ENCODE measurements around the gene CA10. TPM values are rescaled to one million over a fixed set of nuclear protein-coding genes. Genes with fewer than 3 reads are reported as not detected.

CA10 gene
- polyA plus RNA-seq, 3 donors, result 0.05 to 0.09 TPM; not detected in 1

GRCh38 chr17:52148288-52148968 lies 10.1 kb downstream of the CA10 start:
- no peak overlapping the region for H3K27ac ChIP-seq (ENCODE audit: low read depth, low read length)
- 76% methylated on average over 2 of the region's 2 CpGs for WGBS, 3 donors

DNA sequence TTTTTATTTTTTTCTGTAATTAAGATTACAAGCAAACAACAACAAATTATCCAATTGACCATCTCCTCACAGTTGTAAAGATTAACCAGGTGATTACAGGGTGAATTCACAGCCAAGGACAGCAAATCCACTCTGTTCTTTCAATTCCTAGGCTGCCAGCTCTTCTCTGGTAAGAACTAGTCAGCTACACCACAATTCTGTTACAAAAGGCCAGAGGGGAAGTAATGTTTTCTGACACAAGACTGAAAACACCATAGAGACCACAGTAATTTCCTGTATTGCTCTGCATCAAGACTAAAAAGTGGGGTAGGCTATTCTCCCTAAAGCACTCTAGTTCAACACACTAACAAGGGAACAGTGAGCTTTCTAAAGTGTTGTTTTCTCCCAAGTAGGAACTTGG lies 10.6 kb downstream of the CA10 start:
- H3K27ac ChIP-seq (ENCODE audit: low read depth, low read length), result no peak overlapping the region

- no peak overlapping the region for H3K27ac ChIP-seq (ENCODE audit: low read depth, low read length)
- WGBS, 3 donors, result 61 to 84% (median 63%) methylated on average over 1 of the region's 1 CpG
Observed at GRCh38 chr17:52147431-52147830, 11.1 kb downstream of the CA10 start.

DNA sequence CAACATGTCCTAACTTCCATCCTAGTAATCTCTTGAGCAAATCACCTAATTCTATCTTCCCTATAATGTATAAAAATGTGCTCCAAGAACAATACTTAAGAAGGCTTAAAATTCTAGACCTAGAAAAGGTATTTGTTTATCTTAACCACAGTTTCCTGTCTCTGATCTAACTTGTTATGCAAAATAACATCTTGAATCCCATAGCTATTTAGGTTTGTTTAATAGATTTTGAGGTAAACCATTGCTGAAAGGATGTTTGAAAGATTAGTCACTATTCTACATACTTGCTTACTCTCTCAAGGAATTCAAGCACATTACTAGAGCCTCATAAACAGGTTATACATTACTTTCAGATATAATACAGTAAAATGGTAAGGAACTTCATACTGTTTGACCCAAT lies 13.0 kb downstream of the CA10 start:
- no peak overlapping the region for H3K27ac ChIP-seq (ENCODE audit: low read depth, low read length)

DNA sequence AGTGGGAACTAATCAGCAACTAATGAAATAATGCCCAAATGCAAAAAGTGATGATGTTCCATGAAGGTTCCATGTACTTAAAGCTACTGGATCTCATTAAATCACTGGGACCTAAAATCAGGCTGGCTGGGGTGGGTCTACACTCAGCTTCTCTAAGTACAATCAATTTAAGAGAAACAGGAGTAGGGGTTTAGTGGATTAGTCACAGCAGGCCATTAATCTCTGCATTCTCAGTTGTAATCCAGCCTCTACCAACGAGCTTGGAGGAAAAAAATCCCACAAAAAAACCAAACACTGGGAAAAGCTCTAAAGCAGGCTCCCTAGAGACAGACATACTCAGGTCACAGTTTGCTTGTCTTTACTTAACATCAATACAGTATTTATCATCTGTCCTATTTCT lies 15.0 kb downstream of the CA10 start:
- H3K27ac ChIP-seq (ENCODE audit: low read depth, low read length), result no peak overlapping the region
- WGBS, 3 donors, result 19 to 23% (median 19%) methylated on average over 1 of the region's 1 CpG

DNA sequence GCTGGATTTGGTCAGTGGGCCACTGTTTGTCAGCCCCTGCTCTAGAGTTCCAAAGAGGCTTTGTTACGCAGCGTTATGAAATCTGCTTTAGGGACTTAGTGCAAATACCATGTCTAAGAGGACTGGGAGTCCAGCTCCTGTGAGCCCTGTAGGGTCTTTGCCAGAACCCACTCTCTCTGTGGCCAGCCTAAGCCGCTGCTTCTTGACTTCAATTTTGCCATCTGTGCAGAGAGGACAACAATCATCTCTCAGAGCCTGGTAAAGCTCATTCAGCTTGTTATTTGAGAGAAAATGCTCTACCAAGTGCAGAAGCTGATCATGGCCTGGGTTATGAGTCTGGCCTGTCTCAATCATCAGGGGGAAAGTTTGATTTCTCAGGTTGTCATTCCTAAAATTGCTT lies 17.9 kb downstream of the CA10 start:
- H3K27ac ChIP-seq (ENCODE audit: low read depth, low read length), result no peak overlapping the region
- WGBS, 3 donors, result 77 to 82% (median 81%) methylated on average over 3 of the region's 3 CpGs

DNA sequence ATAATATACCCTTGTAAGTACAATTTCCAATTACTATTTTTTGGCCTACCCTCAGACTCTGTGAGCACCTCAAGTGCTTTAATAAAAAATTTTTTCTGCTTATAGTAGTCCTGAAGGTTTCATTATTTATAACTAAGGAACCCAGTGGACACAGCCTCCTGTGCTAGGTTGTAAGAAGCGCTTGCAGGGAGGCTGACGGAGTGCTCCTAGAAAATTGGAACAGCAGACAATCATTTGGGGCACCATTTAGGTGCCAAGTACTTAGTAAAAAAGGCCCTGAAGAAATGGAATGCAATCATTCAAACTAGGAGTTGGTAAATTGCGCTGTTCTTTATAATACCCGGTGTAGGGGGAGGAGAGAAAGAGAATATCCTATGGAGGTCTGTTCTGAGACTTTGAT lies 19.8 kb downstream of the CA10 start:
- no peak overlapping the region for H3K27ac ChIP-seq (ENCODE audit: low read depth, low read length)
- 82 to 90% (median 87%) methylated on average over 4 of the region's 4 CpGs for WGBS, 3 donors

DNA sequence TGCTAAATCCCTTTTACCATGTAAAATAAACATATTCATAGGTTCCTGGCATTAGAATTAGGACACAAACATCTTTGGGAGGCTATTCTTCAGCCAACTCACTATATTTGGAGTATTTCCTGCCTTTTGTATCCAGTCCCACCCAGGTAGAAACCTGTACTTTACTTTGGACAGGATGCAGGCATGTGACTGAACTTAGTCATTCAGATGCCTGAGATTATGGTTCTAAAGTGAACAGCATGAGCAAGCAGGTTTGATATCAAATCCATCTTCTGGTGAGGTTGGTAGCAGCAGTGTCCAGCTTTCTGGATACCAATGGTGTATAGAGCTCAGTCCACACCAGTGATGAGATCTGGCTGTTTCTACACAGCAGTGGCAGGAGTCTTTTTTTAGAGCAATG lies 20.2 kb downstream of the CA10 start:
- H3K27ac ChIP-seq (ENCODE audit: low read depth, low read length), result no peak overlapping the region

- 42 to 46% (median 46%) methylated on average over 6 of the region's 6 CpGs for WGBS, 3 donors
- H3K27ac ChIP-seq (ENCODE audit: low read depth, low read length), result no peak overlapping the region
Observed at GRCh38 chr17:52136166-52136565, 22.3 kb downstream of the CA10 start.

GRCh38 chr17:52134641-52135040 lies 23.9 kb downstream of the CA10 start:
- H3K27ac ChIP-seq (ENCODE audit: low read depth, low read length), result no peak overlapping the region
- 56 to 76% (median 60%) methylated on average over 1 of the region's 1 CpG for WGBS, 3 donors

DNA sequence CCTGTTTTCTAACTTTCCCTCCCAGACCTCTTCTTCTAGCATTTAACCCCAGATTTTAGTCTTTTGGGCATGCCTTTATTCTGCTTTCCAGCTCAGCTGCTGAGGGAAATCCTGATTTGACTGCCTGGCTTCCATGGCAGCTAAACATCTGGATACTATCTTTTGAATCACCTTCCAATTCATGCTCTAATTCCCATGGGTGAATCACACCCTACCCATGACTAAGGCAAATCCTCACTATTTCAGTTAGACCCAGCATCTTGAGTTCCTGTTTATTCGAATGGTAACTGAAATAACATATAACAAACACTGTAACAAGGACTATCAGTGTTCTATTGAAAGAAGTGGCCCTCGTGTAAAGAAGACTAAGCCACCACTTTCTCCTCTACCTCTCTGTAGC lies 29.8 kb downstream of the CA10 start:
- H3K27ac ChIP-seq (ENCODE audit: low read depth, low read length), result no peak overlapping the region
- WGBS, 3 donors, result 49 to 66% (median 60%) methylated on average over 2 of the region's 2 CpGs

DNA sequence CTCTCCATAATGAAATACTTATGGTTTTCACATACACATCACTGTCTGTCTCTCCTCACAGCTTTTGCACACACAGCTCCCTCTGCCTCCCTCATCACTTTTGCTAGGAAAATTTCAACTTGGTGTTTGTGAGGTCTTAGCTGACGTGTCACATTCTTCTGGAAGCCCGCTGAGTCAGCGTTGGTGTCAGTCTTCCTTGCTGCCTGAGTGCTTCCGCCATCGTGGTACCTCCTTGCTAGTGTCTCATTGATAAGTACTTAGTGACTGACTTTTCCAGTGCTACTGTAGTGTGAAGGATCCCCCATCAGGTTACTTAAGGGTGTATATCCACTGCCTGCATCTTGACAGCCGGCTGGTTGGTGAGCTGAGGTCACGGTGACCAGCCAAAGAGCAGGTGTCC lies 33.5 kb downstream of the CA10 start:
- no peak overlapping the region for H3K27ac ChIP-seq (ENCODE audit: low read depth, low read length)
- WGBS, 3 donors, result 77 to 89% (median 85%) methylated on average over 7 of the region's 7 CpGs

DNA sequence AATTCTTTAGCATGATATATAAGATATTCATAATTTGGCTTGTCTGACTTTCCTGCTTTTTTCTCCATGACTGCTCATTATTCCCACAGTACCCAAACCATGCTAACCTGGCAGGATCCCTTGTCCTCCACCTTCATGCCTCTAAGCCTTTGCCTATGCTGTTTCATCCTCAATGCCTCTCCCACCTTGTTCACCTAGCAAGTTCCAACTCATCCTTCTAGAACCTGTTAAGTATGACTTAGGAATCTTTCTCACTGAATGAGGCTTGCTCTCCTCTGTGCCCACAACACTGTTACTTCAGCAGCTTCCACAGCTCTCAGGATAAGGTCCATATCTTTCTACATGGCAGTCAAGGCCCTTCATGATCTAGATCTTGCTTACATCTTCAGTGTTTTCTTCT lies 34.0 kb downstream of the CA10 start:
- no peak overlapping the region for H3K27ac ChIP-seq (ENCODE audit: low read depth, low read length)

- 82 to 84% (median 83%) methylated on average over 2 of the region's 2 CpGs for WGBS, 3 donors
- no peak overlapping the region for H3K27ac ChIP-seq (ENCODE audit: low read depth, low read length)
Observed at GRCh38 chr17:52120465-52120864, 38.0 kb downstream of the CA10 start.

- WGBS, 3 donors, result 66 to 76% (median 73%) methylated on average over 4 of the region's 4 CpGs
- H3K27ac ChIP-seq (ENCODE audit: low read depth, low read length), result no peak overlapping the region
Observed at GRCh38 chr17:52110923-52111581, 47.5 kb downstream of the CA10 start.

DNA sequence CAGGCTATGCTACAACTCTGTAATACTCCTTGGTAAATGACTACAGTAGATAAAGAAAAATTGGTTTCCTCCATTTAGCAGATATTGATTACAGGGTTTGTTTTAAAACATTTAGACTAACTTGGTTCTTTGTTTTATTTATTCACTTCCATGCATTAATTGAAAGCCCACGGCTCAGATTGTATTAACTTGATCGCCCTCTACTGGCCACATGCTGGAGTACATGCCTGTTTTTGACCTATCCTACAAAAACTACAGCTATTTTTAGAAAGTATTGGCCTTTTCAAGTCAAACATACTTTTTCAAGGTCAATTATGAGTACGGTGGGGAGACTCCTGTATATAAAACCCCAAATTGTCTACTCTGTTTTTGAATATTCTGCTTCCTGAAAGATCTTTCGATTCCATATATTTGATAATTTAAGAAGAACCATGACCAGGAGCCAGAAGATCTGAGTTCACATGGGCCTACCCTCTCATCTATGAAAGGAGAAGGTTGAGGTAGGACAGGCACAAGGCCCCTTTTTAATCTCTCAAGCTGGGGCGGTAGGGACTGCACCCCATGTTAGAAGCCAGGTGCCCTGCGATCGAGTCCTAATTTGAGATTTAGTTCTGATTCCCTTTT lies 51.8 kb downstream of the CA10 start:
- 39 to 49% (median 49%) methylated on average over 7 of the region's 7 CpGs for WGBS, 3 donors
- H3K27ac ChIP-seq (ENCODE audit: low read depth, low read length), result no peak overlapping the region

DNA sequence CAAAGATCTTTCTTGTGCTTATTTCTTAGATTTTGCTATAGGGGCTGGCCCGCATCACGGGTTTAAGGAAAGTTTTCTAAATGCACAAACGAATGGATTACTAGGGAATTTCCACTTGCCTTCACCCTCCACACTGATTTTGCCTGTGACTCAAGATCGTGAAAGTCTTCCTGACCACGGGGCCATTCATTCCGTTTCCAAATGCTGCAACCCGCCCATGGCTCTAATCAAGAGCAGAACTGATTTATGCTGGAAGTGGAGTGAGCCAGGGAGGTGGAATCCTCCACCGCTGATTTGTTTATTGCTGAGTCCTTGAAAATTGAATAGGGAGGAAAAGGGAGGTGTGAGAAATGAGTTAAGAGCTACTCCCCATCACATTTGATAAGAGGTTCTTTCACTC lies 52.4 kb downstream of the CA10 start:
- 46 to 74% (median 47%) methylated on average over 8 of the region's 8 CpGs for whole genome bisulfite sequencing, 3 donors
- no peak overlapping the region for H3K27ac ChIP-seq (ENCODE audit: low read depth, low read length)

- 91 to 100% (median 96%) methylated on average over 1 of the region's 1 CpG for WGBS, 3 donors
- H3K27ac ChIP-seq (ENCODE audit: low read depth, low read length), result no peak overlapping the region
Observed at GRCh38 chr17:52105591-52105990, 52.9 kb downstream of the CA10 start.

- H3K27ac ChIP-seq (ENCODE audit: low read depth, low read length), result no peak overlapping the region
Observed at GRCh38 chr17:52096056-52096455, 62.5 kb downstream of the CA10 start.

DNA sequence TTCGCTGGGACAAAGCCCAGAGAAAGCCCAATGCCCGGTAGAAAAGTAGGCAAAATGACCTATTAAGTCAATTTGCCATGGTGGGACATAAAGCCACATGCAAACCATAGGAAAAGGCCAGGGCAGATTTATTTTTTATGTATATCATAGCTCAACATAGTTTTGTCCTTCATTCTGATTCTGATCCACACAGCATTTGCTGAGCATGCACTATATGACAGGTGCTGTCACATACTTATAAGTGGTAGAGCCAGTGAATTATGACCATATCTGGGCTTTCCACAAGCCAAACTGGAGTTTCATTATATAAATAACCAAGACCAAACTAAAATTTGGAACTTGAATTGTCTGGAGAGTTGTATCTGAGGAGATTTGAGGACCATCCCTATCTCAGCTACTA lies 74.3 kb downstream of the CA10 start:
- 73 to 83% (median 75%) methylated on average over 2 of the region's 2 CpGs for WGBS, 3 donors
- H3K27ac ChIP-seq (ENCODE audit: low read depth, low read length), result no peak overlapping the region
